Measurements from ENCODE around the gene SRSF8.
A peak's percentile ranks its signal among the peaks of the same experiment; 100 is the strongest.

Gene SRSF8

DNA sequence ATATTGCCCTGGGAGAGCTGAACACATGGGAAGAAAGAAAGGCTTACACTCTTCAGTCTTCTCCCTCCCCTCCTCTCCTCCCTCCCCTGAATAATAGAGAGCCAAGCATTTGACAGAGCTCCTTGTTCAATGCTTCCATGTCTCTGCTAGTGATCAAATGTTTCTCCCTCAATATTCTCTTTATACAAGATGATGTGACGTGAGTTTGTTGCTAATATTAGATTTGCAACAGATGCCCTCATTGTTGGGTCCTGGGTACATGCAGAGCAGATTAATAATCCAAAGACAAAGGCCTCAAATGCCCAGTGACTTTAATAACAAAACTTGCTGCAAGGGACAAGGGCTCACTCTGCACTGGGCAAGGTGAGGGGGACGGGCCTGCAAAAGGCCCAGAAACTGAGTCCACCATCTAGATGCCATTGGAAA, 15.9 kb downstream of the SRSF8 start:
- TF ChIP-seq ZFX (IDR thresholded peaks at IDR 0.05), result no peak
- TF ChIP-seq, protein P1, sequence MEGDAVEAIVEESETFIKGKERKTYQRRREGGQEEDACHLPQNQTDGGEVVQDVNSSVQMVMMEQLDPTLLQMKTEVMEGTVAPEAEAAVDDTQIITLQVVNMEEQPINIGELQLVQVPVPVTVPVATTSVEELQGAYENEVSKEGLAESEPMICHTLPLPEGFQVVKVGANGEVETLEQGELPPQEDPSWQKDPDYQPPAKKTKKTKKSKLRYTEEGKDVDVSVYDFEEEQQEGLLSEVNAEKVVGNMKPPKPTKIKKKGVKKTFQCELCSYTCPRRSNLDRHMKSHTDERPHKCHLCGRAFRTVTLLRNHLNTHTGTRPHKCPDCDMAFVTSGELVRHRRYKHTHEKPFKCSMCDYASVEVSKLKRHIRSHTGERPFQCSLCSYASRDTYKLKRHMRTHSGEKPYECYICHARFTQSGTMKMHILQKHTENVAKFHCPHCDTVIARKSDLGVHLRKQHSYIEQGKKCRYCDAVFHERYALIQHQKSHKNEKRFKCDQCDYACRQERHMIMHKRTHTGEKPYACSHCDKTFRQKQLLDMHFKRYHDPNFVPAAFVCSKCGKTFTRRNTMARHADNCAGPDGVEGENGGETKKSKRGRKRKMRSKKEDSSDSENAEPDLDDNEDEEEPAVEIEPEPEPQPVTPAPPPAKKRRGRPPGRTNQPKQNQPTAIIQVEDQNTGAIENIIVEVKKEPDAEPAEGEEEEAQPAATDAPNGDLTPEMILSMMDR (conservative IDR thresholded peaks at IDR 0.05), result no peak
- no peak overlapping the region for H3K27ac ChIP-seq

DNA sequence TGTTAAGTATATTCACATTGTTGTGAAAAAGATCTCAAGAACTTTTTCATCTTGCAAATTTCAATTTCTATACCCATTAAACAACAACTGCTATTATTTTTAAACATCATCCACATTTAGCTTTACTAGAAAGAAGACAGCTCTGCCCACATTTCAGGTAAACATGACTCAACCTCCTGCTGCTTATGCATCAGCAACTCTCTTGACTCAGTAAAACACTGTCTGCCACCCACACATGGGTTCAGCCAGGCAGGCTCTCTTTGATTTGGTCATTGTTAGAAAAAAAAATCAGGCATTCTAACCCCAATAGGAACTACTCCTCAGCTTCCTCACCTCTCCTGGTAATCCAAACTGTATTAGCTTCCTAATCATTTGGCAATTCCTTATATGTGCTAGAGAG, 17.8 kb downstream of the SRSF8 start:
- no peak overlapping the region; the same call in 1 of the 2 replicates for H3K27ac ChIP-seq
- TF ChIP-seq, protein P1 (conservative IDR thresholded peaks at IDR 0.05), result no peak
- no peak for TF ChIP-seq ZFX (IDR thresholded peaks at IDR 0.05)

DNA sequence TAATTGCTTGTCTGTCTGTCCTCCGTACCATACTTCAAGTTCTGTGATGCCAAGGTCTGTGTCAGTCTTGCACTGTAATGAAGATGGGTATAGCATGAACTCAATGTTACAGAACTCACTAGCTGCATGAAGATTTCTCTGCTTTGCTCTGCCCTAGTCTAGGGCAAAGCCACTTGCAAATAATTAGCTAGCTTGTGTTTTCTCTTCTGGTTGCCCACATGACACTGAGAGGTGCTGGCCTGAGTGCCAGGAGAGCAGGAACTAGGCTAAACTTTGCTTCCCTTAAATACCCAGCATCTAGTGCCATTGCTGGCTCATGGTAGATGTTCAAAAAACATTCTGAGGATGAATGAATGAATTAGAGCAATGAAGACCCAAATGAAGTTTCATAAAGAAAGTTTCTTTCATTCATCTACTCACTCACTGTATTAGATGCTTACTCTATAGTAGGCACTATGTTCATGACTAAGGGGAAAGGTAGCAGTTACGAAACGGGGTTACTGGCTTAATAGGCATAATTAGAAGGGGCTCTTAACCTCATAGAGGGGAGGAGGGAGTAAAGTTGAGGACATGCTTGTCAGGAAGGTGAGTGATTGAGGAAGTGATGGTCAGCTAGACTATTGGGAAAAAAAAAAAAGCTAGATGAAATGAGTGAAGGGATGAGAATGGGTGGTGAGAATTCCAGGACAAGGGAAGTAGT, 18.5 kb downstream of the SRSF8 start:
- TF ChIP-seq, protein P1 (conservative IDR thresholded peaks at IDR 0.05), result no peak
- no peak for TF ChIP-seq ZFX (IDR thresholded peaks at IDR 0.05)
- H3K27ac ChIP-seq, result peak overlapping the region; percentile 88

DNA sequence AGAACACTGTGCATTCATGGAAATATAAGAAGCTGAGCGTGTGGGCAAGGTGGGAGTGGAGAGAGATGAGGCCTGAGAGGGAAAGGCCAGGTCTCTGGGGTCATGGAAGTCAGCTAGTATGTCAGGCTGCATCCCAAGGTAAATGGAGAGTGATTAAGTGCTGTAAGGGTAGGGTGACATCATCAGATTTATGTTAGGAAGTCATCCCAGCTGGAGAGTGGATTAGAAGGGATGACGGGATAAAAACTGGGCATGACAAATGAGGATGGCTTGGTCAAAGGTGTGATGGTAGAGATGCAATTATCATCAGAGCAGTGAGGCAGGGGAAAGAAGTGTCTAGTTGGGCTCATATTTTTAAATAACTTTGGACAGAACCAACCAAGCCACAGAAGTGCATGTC, 19.4 kb downstream of the SRSF8 start:
- peak overlapping the region; percentile 88 for H3K27ac ChIP-seq
- TF ChIP-seq ZFX (IDR thresholded peaks at IDR 0.05), result no peak
- TF ChIP-seq, protein P1 (conservative IDR thresholded peaks at IDR 0.05), result no peak

DNA sequence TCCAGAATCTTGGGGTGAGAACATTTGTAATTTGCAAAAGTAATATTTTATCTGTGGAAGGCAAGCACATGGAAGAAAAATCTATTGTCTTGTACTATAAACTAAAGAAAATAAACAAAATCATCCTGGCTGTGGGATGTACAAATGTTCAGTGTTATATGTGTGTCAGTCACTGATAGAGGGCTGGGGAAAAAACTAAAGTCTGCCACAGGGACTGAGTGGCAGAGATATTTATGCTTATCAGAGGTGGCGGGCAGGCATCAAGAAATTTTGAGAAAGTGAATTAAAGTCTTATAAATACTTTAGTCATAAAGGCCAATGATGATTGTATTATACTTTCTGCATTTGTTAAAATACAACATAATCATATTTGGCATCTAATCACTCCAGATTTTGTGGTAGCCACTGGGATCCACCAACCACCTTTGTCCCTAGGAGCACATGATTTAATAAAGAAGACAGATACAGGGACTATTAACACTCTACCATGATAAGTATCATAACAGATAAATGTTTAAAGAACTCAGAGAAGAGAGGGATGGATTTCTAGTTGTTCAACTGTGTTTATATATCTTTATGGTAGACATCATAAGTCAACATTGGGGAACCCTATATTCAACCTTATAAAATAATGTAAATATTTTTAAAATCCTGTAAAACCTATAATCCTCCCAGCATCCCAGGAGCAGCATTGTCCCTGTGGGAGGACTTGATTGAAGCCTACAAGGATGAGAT, 20.3 kb downstream of the SRSF8 start:
- peak overlapping the region; percentile 99; the same call in 1 of the 2 replicates for H3K27ac ChIP-seq
- no peak for TF ChIP-seq ZFX (IDR thresholded peaks at IDR 0.05)
- TF ChIP-seq, protein P1 (conservative IDR thresholded peaks at IDR 0.05), result no peak

DNA sequence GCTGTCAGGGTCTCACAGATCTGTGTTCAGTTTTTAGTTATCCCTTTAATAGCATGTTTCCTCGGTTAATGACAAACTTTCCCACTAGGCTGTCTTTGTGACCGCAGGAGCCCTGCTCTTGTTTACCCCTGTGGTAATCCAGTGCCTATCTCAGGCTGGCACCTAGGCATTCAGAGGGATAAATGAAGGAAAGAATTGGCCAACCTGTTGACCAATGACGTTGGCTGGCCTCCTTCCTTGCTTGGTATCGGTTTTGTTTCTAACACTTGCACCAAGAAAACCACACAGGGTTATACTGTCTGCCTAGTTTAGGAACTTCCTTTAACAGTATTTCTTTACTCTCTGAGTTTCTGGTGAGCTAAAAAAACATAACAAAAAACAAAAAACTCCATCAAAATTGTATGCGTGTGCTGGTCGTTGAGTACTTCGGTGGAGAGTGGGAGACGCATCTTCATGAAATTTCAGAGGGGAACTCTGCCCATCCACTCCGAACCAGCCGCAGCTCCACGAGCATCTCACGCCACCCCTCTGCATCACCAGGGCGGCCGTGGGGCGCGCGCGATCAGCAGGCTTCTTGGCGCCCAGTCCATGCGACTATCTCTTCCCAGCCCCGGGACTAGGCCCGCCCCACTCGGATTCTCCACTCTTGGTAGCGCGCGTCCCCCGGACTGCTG, 22.4 kb downstream of the SRSF8 start:
- no peak for TF ChIP-seq ZFX (IDR thresholded peaks at IDR 0.05)
- TF ChIP-seq, protein P1 (conservative IDR thresholded peaks at IDR 0.05), result no peak
- H3K27ac ChIP-seq, result peak overlapping the region; percentile 99
